GM19328 (cell line): ENCODE measurements around the gene HOXD10.

Experiments
- ATAC-seq: cut with Tn5 transposase; IDR thresholded peaks from one replicate; pipeline ENCODE4 v1.9.1; 2021; ENCODE audit warnings: mild to moderate bottlenecking, moderate library complexity; ENCODE audit not compliant: unreplicated experiment

The HOXD10 gene

GRCh38 chr2:176132205-176133171 is 15.9 kb downstream of the HOXD10 start:
- ATAC-seq, result no peak

DNA sequence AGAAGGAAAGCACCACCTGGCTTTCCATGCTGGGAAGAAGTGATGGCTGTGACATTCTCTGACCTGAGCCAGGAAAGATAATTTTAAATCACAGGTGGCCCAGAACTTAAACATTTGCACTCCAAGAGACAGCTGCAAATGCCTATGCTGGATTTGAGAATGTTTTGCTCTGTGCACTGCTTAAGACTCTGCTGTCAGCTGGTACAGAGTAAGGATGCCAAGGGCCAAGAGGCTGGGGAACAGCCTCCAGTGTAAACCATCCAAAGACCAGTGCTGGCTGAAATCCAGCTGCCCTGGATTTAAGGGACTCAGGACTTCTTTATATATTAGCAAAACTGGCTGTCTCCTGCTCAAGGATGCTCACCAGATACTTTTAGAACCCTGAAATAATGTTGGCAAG is 16.8 kb downstream of the HOXD10 start:
- no peak for ATAC-seq

DNA sequence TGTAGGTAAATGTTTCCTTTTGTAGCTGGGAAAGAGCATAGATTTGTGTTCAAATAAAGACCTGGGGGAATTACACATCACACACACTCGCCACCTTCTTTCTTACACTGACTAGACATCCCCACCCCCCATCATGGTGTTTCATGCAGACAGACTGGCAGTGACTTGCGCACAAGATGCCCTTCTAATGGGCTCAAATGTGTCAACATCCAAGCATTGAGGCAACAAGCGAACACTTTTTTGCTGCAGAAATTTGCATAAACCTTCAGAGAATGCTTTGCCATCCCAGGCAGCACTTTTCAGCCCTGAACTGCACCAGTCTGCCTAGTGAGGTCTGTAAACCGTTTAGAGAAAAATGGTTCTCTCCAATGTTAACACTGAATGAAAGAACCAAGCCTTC is 17.5 kb downstream of the HOXD10 start:
- ATAC-seq, result no peak

DNA sequence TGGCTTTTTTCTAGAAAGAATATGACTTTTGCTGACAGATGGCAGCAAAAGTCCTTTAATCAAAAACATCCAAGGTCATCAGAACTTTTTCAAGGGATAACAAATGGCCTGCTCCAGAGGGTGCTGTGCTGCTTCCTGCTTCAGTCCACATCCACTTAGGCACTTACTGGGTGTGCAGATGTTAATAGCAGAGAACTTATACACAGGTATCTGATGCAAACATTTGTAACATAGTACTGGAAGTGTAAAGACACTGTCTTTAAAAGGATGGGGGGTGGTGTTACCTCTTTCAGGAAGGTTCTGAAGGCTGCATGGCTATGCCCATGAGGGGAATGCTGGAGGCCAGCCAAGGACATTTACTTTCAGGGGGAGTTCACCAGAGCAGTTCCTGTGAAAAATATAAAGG is 18.5 kb downstream of the HOXD10 start:
- no peak for ATAC-seq

- ATAC-seq, result no peak
Observed at GRCh38 chr2:176136374-176137251, 20.0 kb downstream of the HOXD10 start.

DNA sequence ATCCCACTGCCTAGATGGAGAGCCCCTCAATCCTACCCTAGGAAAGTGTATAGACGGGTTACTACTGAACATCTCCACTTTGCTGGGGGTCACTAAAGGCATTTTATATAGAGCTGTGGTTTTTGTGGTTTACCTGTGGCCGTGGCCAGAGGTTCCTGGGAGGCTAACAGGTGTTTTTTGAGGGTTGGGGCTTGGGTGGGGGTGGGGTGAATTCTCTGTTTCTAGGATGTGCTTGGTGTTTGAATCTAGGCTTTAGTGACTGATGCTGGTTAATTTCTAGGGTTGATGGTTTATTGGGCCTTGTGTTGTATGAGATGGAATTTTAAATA is 20.6 kb downstream of the HOXD10 start:
- no peak for ATAC-seq

DNA sequence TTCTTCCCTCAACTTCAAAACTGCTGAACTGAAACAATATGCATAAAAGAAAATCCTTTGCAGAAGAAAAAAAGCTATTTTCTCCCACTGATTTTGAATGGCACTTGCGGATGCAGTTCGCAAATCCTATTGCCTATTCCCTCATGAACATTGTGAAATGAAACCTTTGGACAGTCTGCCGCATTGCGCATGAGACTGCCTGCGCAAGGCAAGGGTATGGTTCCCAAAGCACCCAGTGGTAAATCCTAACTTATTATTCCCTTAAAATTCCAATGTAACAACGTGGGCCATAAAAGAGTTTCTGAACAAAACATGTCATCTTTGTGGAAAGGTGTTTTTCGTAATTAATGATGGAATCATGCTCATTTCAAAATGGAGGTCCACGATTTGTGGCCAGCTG is 21.3 kb downstream of the HOXD10 start:
- ATAC-seq, result no peak

DNA sequence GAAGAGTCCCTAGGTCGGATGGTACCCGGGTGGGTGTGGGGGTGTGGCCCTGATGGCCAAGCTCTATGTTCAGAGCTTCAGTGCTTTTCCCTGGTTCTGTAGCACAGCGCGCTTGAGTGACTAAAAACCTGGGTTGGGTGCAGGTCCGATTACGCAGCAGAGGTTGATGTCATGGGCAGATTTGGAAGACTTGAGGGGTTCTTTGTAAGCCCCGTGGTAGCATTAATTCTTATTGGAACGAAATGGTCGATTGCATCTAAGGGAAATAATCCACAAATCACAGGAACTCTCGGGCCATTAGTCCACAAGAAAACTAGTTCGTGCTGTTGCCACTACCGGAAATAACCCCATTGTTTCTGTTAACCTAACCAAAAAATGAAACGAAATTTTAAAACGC is 21.9 kb downstream of the HOXD10 start:
- ATAC-seq, result no peak

DNA sequence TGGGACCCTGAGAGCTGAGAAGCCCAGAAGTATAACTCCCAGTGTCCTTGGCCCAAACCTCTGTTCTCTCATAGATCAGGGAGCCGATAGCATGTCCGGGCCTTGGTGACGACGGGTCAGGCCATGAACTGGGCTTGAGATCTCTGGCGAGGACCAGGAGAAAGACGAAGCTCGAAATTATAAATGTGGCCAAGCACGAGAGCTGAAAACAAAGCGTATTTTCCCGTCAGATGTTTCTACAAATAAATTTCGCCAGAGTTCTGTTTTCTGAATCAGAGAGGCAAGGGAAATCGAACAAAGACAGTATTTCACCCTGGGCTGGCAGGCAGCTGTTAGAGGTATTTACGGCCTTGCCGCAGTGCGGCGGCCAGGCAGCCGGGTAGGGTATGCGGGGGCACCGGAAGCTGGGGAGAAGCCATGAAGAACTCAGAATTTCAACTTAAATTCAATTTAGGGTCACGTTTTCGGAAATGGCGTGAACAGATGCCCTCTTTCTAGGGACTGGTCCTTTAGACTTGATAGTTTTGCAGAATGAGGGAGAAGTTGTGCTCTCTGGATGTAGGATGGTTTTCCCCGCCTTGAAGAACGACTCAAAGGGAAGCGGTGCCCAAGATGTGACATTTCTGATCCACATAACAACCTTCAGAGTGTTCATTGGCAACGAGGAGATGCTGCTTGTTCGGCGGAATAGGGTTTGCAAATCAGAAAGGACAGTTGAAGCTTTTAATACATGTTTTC is 22.5 kb downstream of the HOXD10 start:
- ATAC-seq, result no peak

- peak; percentile 14 for ATAC-seq
Observed at GRCh38 chr2:176139661-176140512, 23.3 kb downstream of the HOXD10 start.

DNA sequence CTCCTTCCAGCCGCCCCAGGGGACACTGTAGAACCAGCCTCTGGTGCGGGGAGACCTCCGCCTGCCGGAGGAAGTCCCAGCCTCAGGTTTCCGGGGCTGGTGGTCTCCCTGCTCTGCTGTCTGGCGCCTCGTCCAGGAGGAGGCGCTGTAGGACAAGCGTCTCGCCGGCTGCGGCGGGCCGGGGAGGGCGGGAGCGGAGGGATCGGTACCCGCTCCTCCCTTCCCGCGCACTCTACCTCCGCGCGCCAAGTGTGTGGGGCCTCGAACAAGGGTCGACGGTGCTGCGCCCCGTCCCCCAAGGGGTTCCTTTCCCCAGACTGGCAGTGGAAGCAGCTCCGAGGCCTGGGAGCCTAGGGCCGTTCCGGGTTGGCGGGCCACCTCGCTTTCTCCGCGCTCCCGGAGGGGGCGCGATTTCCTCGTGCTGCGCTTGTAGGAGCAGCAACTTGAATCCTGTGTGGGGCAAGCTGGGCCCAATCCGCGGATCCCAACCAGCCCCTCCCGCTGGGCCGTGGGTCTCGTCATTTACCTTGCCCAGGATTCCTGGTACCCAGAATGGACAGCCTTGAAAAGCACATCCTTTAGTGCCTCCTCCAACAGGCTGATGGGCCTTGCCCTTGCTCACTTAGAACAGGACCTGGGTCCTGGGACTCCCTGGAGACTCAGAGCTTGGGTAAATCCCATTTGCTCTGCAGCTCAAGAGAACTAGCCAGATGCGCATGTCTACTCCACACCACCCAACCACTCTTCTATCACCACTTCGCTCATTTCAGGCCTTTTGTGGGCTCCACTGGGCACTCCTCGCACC is 24.1 kb downstream of the HOXD10 start:
- ATAC-seq, result peak; percentile 86

GRCh38 chr2:176142281-176142680 is 25.7 kb downstream of the HOXD10 start:
- ATAC-seq, result no peak

GRCh38 chr2:176145085-176145969 is 28.7 kb downstream of the HOXD10 start:
- no peak for ATAC-seq

DNA sequence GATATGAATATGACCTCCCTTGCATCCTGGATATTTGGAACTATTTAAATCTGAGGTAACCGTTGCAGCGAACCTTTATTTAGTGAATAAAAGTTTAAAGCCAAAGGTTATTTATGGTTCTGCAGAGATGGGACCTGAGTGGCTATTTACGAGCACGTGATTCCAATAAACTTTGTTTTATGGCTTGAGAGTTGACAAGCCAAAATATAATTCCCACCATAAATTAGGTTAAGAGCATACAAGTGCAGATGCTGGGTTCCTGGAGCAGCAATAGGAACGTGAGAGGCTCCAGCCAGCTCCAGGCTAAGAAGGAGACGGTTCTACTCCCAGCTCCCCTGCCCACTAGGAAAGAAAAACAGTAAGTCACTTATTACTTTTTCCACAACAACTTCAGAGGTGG is 29.5 kb downstream of the HOXD10 start:
- no peak for ATAC-seq

DNA sequence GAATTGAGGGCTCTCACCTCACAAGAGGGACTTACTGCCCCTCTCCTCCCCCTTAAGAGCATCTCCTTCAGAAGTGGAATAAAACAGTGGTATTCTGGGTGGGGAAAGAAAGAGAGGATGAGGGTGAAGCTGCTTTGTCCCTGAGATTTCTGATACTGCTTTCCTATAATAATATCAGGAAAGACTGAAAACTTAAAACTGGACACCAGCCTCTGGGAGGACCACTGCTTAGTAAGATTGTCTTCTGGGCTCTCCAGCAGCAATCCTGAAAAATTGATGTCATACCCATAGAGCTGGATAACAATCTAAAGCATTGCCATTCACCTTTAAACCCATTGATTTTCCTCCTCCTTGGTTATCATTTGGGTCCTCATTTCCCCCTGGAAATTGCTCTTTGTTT is 30.1 kb downstream of the HOXD10 start:
- ATAC-seq, result no peak

- no peak for ATAC-seq
Observed at GRCh38 chr2:176147210-176147799, 30.7 kb downstream of the HOXD10 start.

DNA sequence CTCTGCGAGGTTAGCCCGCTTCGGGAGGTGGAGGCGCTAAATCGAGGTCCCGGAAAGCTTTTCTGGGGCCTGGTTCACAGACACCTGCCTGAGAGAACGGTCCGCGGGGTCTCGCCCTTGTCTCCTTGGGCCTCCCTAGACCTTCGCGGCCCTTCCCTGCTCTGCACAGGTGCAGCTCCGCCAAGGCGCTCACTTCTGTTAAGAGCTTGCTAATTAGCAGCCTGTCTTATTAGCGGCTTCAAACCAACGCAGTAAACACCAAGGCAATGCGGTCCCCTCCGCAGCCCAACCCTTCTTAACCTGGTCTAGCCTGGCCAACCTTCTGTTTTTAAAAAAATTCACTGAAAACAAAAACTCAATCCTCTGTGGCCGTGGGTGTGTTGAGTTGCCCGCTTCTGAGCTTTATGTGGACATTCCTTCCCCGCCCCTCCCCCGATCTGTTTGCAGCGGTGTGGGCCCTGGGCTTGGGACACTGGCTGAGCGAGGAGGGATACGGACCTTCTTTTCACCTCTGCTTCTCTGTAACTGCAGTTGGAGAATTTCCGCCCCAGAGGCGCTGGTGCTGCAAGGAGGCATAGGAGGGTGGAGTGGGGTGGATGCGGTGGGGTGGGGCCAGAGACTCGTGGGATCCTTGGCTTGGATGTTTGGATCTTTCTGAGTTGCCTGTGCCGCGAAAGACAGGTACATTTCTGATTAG is 31.4 kb downstream of the HOXD10 start:
- ATAC-seq, result no peak
